Stimulated activated CD4-positive, alpha-beta T cell treated with anti-CD3 and anti-CD28 coated beads, Interleukin-1b, Interleukin-23, amount 100 ng/mL, for 48 hours (primary cell): ENCODE results near the gene FOXO6.
"Not testable (repeated sequence)": the region's sequence is repeated elsewhere in the genome, so short reads cannot be mapped to it uniquely, and the experiment has no call there.

Experiments used
- DNase-seq: peaks from one replicate; pipeline ENCODE4 v3.0.0-alpha.2; 2020

The FOXO6 gene

GRCh38 chr1:41329662-41330587 lies 31.3 kb upstream of the FOXO6 start:
- no peak for DNase-seq

DNA sequence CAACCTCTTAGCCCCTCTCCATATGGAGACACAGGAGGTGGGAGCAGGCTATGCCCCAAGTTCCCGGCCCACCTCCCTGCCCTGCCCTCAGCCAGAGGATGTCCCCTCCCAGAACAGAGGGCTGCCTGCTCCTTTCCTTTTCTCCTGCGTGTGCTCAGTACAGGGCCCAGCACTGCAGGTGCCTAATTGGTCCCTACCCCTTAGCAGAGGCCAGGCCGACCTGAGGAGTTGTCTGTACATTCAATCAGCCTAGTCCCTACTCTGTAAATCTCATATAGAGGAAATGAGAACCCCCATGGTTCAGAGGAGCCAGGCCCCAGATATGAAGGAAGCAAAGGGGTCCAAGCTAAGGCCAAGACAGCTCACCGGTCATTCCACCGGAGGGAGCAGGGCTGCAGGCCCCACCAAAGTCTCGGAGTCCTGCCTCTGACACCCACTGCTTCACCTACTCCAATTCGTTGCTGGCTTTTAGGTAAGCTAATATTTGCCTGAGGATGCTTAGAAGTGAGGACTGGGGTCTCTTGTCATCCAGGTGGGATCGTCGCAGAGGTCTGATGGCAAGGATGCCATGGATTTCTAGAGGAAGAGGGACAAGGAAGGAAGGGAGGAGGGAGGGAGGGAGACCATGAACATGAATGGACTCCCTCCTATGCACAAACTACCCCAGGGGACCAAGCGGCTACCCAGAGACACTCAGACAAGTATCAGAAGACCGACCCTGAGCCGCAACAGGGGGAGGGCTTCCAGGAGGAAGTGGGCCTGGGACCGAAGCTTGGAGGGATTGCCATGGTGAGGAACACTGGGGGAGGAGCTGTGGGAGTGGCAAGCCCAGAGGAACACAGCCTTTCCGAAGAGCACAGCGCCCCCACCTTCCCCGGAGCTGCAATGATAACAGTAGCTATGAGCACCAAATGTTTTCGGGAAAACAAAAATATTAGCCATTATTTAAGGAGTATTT lies 30.4 kb upstream of the FOXO6 start:
- no peak for DNase-seq

- no peak for DNase-seq
These were observed 29.7 kb upstream of the FOXO6 start for GRCh38 chr1:41331546-41331917.

GRCh38 chr1:41332161-41332560 lies 29.1 kb upstream of the FOXO6 start:
- not testable (repeated sequence) for DNase-seq

GRCh38 chr1:41333146-41333784 lies 28.0 kb upstream of the FOXO6 start:
- peak; percentile 24 for DNase-seq

DNA sequence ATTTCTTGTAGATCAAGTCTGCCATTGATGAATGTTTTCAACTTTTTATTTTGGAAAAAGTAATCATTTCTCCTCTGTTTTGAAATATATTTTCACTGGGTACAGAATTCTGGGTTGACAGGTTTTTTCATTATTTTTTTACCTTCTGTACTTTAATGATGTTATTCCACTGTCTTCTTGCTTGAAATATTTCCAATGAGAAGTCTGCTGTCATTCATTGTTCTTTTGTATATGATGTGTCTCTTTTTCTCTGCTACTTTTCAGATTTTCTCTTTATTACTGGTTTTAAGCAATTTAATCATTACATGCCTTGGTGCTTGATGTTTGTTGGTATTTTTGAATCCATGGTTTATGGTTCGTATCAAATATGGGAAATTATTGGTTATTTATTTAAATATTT lies 22.4 kb upstream of the FOXO6 start:
- no peak for DNase-seq

DNA sequence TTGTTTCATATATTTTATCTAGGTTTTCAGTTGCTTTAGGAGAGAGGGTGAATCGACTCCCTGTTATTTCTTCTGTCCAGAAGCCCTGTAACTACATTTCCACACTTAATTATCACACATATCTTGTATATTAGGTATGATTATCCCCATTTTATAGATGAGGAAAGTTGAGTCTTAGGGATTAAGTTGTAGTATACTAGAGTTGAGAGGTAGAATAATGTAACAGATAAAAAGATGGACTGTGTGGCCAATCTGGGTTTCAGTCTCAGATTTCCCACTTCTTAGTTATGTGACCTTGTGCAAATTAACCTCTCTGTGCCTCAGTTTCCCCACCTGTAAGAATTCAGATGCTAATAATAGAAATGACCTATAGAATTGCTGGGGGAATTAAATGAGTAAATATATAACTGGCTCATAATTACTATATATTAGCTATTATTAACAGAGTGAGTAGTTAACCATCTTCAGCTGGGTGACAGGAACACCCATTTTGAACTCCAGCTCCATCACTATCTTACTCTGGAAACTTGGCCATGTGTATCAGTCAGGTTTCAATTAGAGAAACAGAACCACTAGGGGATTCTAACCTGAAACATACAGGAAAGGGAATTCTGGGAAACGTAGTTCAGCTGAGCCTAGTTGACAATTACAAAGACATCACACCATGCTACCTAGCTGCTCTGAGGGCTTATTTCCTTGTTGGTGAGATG lies 20.4 kb upstream of the FOXO6 start:
- DNase-seq = no peak

- DNase-seq = no peak
These were observed 19.9 kb upstream of the FOXO6 start for GRCh38 chr1:41341365-41341683.

DNA sequence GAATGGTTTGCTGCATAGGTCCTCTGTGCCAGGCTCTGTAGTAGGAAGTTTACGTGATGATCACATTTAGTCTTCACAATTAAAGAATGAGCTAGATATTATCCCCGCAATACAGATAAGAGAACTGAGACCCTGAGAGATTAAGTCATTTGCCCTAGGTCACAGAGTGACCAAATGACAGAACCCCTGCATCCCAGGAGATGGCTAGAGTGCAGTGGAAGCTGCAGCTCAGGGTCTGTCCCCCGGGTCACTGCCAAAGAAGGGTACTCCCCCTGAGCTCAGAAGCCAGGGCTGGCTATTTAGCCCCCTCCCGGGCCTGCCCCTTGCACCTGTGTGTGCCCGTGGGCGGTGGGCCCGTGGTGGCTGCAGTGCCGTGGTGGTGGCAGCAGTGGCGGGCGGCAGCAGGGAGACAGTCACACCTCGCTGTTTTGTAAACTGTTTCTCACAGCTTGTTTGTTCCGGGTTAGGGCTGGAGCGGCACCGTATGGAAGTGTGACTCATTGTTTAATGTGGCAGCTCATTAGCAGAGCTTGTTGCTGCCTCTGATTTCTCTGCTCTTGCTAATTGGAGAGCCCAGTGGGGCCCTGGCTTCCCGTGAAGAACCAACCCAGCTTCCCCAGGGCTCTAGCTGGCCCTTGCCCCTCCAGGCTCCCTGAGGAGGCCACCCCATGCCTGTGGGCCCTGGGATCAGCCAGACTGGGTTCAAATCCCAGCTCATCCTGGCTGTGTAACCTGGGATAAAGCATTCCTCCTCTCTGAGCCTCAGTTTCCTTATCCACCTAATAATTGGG lies 19.3 kb upstream of the FOXO6 start:
- DNase-seq = no peak

DNA sequence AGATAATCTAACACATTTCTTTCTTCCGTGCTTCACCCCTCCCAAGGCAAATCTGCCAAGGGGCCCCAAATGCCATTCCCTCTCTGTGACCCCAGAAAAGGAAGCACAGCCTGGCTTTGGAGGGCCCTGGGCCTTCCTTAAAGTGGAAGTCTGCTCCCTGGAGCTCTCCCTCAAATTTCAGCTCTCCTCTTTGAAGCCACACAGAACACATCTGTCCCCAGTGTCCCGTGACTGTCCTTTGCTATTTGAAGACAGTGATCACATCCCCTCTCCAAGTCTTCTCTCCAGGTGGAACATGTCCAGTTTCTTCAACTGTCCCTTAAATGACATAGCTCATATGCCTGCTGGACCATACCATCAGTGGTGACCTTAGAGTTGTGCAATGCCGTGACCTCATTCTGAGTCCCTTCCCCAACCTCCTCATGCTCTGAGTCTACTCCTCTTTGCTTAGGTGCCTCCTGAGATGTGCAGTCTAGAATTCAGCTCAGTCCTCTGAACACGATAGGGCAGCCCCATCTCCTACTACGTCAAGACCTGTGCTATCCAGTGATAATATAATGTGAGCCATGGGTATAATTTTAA lies 18.4 kb upstream of the FOXO6 start:
- DNase-seq = no peak

GRCh38 chr1:41343790-41344699 lies 17.2 kb upstream of the FOXO6 start:
- peak; percentile 37 for DNase-seq

GRCh38 chr1:41344708-41345159 lies 16.5 kb upstream of the FOXO6 start:
- peak; percentile 24 for DNase-seq

DNA sequence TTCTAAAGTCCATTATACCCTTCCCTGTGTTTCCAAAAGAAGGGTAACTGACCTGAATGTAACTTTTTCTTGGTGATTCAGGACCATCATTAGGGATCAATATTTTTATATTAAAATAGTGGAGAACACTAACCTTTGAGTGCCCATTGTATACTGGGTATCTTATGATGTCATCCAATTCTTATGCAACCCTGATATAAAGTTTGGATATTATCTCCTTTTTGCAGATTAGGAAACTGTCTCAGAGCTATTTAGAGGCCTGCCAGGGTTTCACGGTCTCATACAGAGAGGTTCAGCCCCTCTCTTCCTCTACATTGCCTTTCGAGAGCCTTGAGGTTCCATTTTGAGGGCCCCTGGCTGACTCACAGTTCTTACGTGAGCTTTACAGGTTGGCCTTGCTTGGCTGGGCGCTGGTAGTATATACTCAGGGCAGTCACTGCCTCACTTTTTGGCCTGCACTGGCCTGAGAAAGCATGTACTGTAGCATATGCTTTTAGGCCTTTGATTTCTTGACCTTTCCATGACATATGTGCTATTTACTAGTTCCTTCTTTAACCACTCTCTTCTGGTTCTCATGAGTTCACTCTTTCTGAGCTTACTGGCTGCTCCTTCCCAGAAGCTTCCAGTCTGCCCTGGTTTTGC lies 15.7 kb upstream of the FOXO6 start:
- no peak for DNase-seq

DNA sequence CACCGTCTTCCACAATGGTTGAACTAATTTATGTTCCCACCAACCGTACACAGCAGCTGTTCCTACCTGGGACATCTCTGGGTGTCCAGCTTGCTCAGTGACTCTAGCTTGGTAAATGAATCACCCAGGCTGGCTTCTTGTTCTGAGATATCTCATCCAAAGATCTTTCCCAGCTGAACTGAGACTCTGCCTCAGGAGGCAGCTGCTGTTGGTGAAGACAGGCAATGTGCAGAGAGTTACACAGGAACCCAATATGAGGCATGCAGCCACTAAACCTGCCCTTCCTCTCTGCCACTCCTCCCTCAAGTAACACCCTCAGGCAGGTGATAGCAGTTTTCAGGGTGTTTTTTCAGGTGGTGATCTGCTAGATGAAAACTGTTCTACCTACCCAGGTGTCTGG lies 14.0 kb upstream of the FOXO6 start:
- DNase-seq = no peak

- DNase-seq = no peak
These were observed 12.8 kb upstream of the FOXO6 start for GRCh38 chr1:41348394-41348793.

- no peak for DNase-seq
These were observed 11.7 kb upstream of the FOXO6 start for GRCh38 chr1:41349361-41350054.

- DNase-seq = no peak
These were observed 11.2 kb upstream of the FOXO6 start for GRCh38 chr1:41350055-41350378.

DNA sequence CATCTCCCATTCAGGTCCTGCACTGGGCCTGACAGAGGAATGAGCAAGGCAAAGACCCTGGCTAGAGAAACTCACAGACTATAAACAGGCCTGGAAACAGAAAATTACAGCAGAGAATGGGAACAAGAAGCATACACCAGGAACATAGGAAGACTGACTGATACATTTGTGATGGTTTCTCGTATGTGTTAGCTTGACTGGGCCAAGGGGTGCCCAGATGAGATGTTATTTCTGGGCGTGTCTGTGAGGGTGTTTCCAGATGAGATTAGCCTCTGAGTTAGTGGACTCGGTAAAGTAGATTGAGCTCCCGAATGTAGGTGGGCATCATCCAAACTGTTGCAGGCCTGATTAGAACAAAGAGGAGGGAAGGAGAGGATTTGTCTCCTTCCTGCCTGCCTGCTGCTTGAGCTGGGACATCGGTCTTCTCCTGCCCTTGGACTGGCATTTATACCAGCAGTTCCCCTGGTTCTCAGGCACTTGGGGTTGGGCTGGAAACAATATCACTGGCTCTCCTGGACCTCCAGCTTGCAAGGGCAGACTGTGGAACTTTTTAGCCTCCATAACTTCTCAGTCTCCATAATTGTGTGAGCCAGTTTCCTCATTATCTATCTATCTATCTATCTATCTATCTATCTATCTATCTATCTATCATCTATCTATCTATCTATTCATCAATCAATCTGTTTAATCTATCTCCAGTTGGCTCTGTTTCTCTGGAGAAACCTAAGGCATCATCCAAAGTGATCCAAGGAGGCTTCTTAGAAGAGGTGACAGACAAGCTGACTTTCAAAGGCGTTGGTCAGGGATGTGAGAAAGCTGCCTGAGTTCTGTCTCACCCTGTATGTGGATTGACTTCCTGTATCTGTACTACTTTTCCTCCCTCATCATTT lies 9.7 kb upstream of the FOXO6 start:
- DNase-seq = no peak
